SK-N-SH treated with all-trans-retinoic acid at 6 μM for 48 hours (cell line): Measurements from ENCODE around the gene DLG3.

Experiments
- ATAC-seq: fragments of 200-7000 bp; cut with Tn5 transposase; 3 replicates; pipeline ENCODE4 v1.9.1; 2020; ENCODE audit warnings: mild to moderate bottlenecking, moderate library complexity
- ARNTL ChIP-seq: fragments of 450-650 bp; formaldehyde crosslinking; IDR thresholded peaks from 2 replicates; pipeline ENCODE4 v1.5.0; 2020; ENCODE audit warnings: low read depth, mild to moderate bottlenecking, moderate library complexity, borderline replicate concordance
- BACH2 ChIP-seq: fragments of 250-450 bp; sonication (Bioruptor Pico); IDR thresholded peaks from 2 replicates; pipeline ENCODE4 v1.9.0; 2021; ENCODE audit warnings: mild to moderate bottlenecking, borderline replicate concordance
- CREB5 ChIP-seq: fragments of 250-450 bp; sonication (Bioruptor Pico); IDR thresholded peaks from 2 replicates; pipeline ENCODE4 v1.5.1; 2020; ENCODE audit warnings: low read depth, mild to moderate bottlenecking, moderate library complexity
- CSDC2 ChIP-seq: fragments of 250-450 bp; sonication (Bioruptor Pico); IDR thresholded peaks from 2 replicates; pipeline ENCODE4 v1.5.0; 2020; ENCODE audit warnings: mild to moderate bottlenecking, moderate library complexity
- CSRNP3 ChIP-seq: fragments of 250-450 bp; sonication (Bioruptor Pico); IDR thresholded peaks from 2 replicates; pipeline ENCODE4 v1.5.1; 2021; ENCODE audit warnings: mild to moderate bottlenecking, moderate library complexity
- ESRRG ChIP-seq: fragments of 250-450 bp; sonication (Bioruptor Pico); IDR thresholded peaks from 2 replicates; pipeline ENCODE4 v1.6.1; 2021; ENCODE audit warnings: mild to moderate bottlenecking
- GLIS3 ChIP-seq: fragments of 250-450 bp; sonication (Bioruptor Pico); IDR thresholded peaks from 2 replicates; pipeline ENCODE4 v1.5.0; 2020; ENCODE audit warnings: mild to moderate bottlenecking, moderate library complexity
- ISL1 ChIP-seq: fragments of 250-450 bp; sonication (Bioruptor Pico); IDR thresholded peaks from 2 replicates; pipeline ENCODE4 v2.1.2; 2022; ENCODE audit warnings: mild to moderate bottlenecking, moderate library complexity
- OSR1 ChIP-seq: fragments of 250-450 bp; sonication (Bioruptor Pico); IDR thresholded peaks from 2 replicates; pipeline ENCODE4 v1.8.0; 2022; ENCODE audit warnings: moderate library complexity, mild to moderate bottlenecking, inconsistent platforms
- PATZ1 ChIP-seq: fragments of 250-450 bp; sonication (Bioruptor Pico); IDR thresholded peaks from 2 replicates; pipeline ENCODE4 v1.8.0; 2020; ENCODE audit warnings: mild to moderate bottlenecking, moderate library complexity, borderline replicate concordance
- POU6F1 ChIP-seq: fragments of 250-450 bp; sonication (Bioruptor Pico); IDR thresholded peaks from 2 replicates; pipeline ENCODE4 v1.8.0; 2021; ENCODE audit warnings: low read depth, mild to moderate bottlenecking, moderate library complexity, borderline replicate concordance
- PPARA ChIP-seq: fragments of 250-450 bp; sonication (Bioruptor Pico); IDR thresholded peaks from 2 replicates; pipeline ENCODE4 v1.5.0; 2020; ENCODE audit warnings: mild to moderate bottlenecking, borderline replicate concordance
- RARB ChIP-seq: fragments of 250-450 bp; sonication (Bioruptor Pico); IDR thresholded peaks from 2 replicates; pipeline ENCODE4 v1.8.0; 2021; ENCODE audit warnings: mild to moderate bottlenecking, moderate library complexity
- TCF4 ChIP-seq: fragments of 250-450 bp; sonication (Bioruptor Pico); IDR thresholded peaks from 2 replicates; pipeline ENCODE4 v1.8.0; 2021; ENCODE audit warnings: mild to moderate bottlenecking, moderate library complexity, borderline replicate concordance
- TOX ChIP-seq: fragments of 250-450 bp; sonication (Bioruptor Pico); IDR thresholded peaks from 2 replicates; pipeline ENCODE4 v1.8.0; 2021; ENCODE audit warnings: mild to moderate bottlenecking, moderate library complexity, borderline replicate concordance
- ZC3H10 ChIP-seq: fragments of 250-450 bp; sonication (Bioruptor Pico); IDR thresholded peaks from 2 replicates; pipeline ENCODE4 v1.5.1; 2021; ENCODE audit warnings: mild to moderate bottlenecking, moderate library complexity
- ZFP3 ChIP-seq: fragments of 250-450 bp; sonication (Bioruptor Pico); IDR thresholded peaks from 2 replicates; pipeline ENCODE4 v1.5.0; 2020; ENCODE audit warnings: mild to moderate bottlenecking, moderate library complexity
- ZFP30 ChIP-seq: fragments of 450-650 bp; formaldehyde crosslinking; IDR thresholded peaks from 2 replicates; pipeline ENCODE4 v1.5.0; 2022; ENCODE audit warnings: mild to moderate bottlenecking, moderate library complexity
- ZNF565 ChIP-seq: fragments of 450-650 bp; formaldehyde crosslinking; conservative IDR thresholded peaks from 2 replicates; pipeline ENCODE4 v1.5.0; 2020; ENCODE audit warnings: low read depth, mild to moderate bottlenecking, moderate library complexity
- ZNF70 ChIP-seq: fragments of 450-650 bp; formaldehyde crosslinking; IDR thresholded peaks from 2 replicates; pipeline ENCODE4 v1.5.0; 2020; ENCODE audit warnings: mild to moderate bottlenecking, moderate library complexity
- ZNF8 ChIP-seq: fragments of 450-650 bp; formaldehyde crosslinking; IDR thresholded peaks from 2 replicates; pipeline ENCODE4 v1.5.0; 2020; ENCODE audit warnings: mild to moderate bottlenecking, moderate library complexity

The DLG3 gene

GRCh38 chrX:70464051-70464450 lies 19.4 kb downstream of the DLG3 start:
- TF ChIP-seq ESRRG = no peak
- TF ChIP-seq RARB (CRISPR knock-in tag) = no peak
- no peak for TF ChIP-seq ZNF70
- TF ChIP-seq ZFP30 (CRISPR knock-in tag) = no peak
- TF ChIP-seq ZFP3 (CRISPR knock-in tag) = no peak
- TF ChIP-seq GLIS3 (CRISPR knock-in tag) = no peak
- TF ChIP-seq ZC3H10 (CRISPR knock-in tag) = no peak
- no peak for TF ChIP-seq ZNF565 (CRISPR knock-in tag)
- no peak for TF ChIP-seq BACH2 (CRISPR knock-in tag)
- no peak for TF ChIP-seq POU6F1 (CRISPR knock-in tag)
- TF ChIP-seq PATZ1 (CRISPR knock-in tag) = no peak
- TF ChIP-seq CREB5 (CRISPR knock-in tag) = no peak
- TF ChIP-seq CSDC2 = no peak
- no peak for TF ChIP-seq TCF4
- TF ChIP-seq PPARA (CRISPR knock-in tag) = no peak
- no peak for TF ChIP-seq ARNTL
- no peak for TF ChIP-seq CSRNP3
- TF ChIP-seq OSR1 = no peak
- no peak for ATAC-seq

- TF ChIP-seq ZNF8 (CRISPR knock-in tag) = no peak
- no peak for TF ChIP-seq ESRRG
- ATAC-seq = no peak
Observed at GRCh38 chrX:70466968-70467367, 22.3 kb downstream of the DLG3 start.

GRCh38 chrX:70468709-70469108 lies 24.1 kb downstream of the DLG3 start:
- no peak for ATAC-seq
- TF ChIP-seq ESRRG = no peak
- no peak for TF ChIP-seq GLIS3 (CRISPR knock-in tag)
- no peak for TF ChIP-seq CSDC2
- TF ChIP-seq OSR1 = no peak
- no peak for TF ChIP-seq ISL1
- no peak for TF ChIP-seq TOX (CRISPR knock-in tag)
- no peak for TF ChIP-seq CSRNP3
- TF ChIP-seq ZNF70 = no peak
- TF ChIP-seq PPARA (CRISPR knock-in tag) = no peak
- no peak for TF ChIP-seq ZC3H10 (CRISPR knock-in tag)
- no peak for TF ChIP-seq POU6F1 (CRISPR knock-in tag)
- no peak for TF ChIP-seq ZNF8 (CRISPR knock-in tag)
- no peak for TF ChIP-seq ZNF565 (CRISPR knock-in tag)
- TF ChIP-seq ARNTL = no peak
- TF ChIP-seq BACH2 (CRISPR knock-in tag) = no peak
- TF ChIP-seq TCF4 = no peak
- no peak for TF ChIP-seq ZFP3 (CRISPR knock-in tag)
- no peak for TF ChIP-seq PATZ1 (CRISPR knock-in tag)
